HCT116 (cell line): Measurements from ENCODE around the gene ZNF862.

Experiments
- CEBPB ChIP-seq: IDR thresholded peaks from 2 replicates; pipeline ENCODE4 v1.6.1; 2012; ENCODE audit warnings: low read depth
- EZH2 ChIP-seq: fragments of 200-600 bp; sonication (generic); IDR thresholded peaks from 2 replicates; pipeline ENCODE4 v1.6.1; 2017; ENCODE audit warnings: antibody characterized with exemption, mixed run types
- EZH2phosphoT487 ChIP-seq: fragments of 200-600 bp; IDR thresholded peaks from 2 replicates; pipeline ENCODE4 v1.6.1; 2018; ENCODE audit warnings: antibody characterized with exemption, borderline replicate concordance
- POLR2A ChIP-seq: IDR thresholded peaks from 2 replicates; pipeline ENCODE4 v1.7.0; 2011; ENCODE audit warnings: borderline replicate concordance; ENCODE audit not compliant: insufficient read depth, insufficient read length; ENCODE audit errors: extremely low read depth
- POLR2AphosphoS5 ChIP-seq: IDR thresholded peaks from 2 replicates; pipeline ENCODE4 v1.6.1; 2011; ENCODE audit warnings: mild to moderate bottlenecking, low read depth, low read length, moderate library complexity
- RAD21 ChIP-seq: IDR thresholded peaks from 2 replicates; pipeline ENCODE4 v1.6.1; 2012; ENCODE audit warnings: low read depth, mild to moderate bottlenecking
- SIN3A ChIP-seq: IDR thresholded peaks from 2 replicates; pipeline ENCODE4 v1.6.1; 2012; ENCODE audit warnings: low read depth
- SRF ChIP-seq: IDR thresholded peaks from 2 replicates; pipeline ENCODE4 v1.6.1; 2012; ENCODE audit warnings: low read depth
- ZFX ChIP-seq: fragments of 450-650 bp; IDR thresholded peaks from 2 replicates; pipeline ENCODE4 v1.6.1; 2017
- TF ChIP-seq, protein P1 (sequence below), 3 experiments: fragments of 200-600 bp in 1 of 3; sonication (generic) in 1 of 3; IDR thresholded peaks in 2 of 3; conservative IDR thresholded peaks in 1 of 3; 2 replicates each; pipeline ENCODE4 v1.5.1; 2012 to 2017; ENCODE audit warnings: low read depth in 2 of 3, low read length in 2 of 3, antibody characterized with exemption in 1 of 3, borderline replicate concordance in 1 of 3, control low read depth in 1 of 3, mild to moderate bottlenecking in 1 of 3, mixed read lengths in 1 of 3, mixed run types in 1 of 3, moderate library complexity in 1 of 3; ENCODE audit not compliant: insufficient read depth in 1 of 3
- TF ChIP-seq, protein P2 (sequence below): IDR thresholded peaks from 2 replicates; pipeline ENCODE4 v1.6.1; 2012
- TF ChIP-seq, protein P3 (sequence below): IDR thresholded peaks from 2 replicates; pipeline ENCODE4 v1.6.1; 2012; ENCODE audit warnings: low read depth

DNA sequence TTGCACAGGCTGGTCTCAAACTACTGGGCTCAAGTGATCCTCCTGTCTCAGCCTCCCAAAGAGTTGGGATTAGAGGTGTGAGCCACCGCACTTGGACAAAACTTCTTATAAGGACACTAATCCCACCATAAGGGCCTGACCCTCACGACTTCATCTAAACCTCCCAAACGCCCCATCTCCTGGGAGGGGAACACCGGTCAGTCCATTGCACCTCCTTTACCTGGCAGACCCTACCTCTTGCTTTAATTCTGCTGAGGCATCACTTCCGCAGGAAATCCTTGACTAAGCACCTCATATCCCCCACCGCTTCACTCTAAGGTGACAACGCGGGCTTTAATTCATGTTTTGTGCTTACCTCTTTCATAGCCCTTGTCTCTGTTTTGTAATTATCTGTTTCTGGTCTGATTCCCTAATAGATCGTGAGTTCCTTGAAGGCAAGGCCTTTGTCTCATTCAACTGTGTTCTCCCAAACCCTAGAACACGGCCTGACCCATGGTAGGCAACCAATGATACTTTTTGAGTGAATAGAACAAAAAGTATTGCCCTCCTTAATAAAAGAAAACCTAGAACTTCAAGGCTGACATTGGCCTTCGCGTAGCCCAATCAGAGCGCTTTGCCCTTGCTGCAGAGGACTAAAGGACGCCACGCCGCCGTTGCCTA lies 481 bp upstream of the ZNF862 start:
- no peak for TF ChIP-seq CEBPB
- TF ChIP-seq, protein P1, sequence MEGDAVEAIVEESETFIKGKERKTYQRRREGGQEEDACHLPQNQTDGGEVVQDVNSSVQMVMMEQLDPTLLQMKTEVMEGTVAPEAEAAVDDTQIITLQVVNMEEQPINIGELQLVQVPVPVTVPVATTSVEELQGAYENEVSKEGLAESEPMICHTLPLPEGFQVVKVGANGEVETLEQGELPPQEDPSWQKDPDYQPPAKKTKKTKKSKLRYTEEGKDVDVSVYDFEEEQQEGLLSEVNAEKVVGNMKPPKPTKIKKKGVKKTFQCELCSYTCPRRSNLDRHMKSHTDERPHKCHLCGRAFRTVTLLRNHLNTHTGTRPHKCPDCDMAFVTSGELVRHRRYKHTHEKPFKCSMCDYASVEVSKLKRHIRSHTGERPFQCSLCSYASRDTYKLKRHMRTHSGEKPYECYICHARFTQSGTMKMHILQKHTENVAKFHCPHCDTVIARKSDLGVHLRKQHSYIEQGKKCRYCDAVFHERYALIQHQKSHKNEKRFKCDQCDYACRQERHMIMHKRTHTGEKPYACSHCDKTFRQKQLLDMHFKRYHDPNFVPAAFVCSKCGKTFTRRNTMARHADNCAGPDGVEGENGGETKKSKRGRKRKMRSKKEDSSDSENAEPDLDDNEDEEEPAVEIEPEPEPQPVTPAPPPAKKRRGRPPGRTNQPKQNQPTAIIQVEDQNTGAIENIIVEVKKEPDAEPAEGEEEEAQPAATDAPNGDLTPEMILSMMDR (IDR thresholded peaks at IDR 0.05 in 2 of 3, conservative IDR thresholded peaks at IDR 0.05 in 1 of 3; ENCODE audit: borderline replicate concordance in 1 of 3, insufficient read depth in 1 of 3, low read depth in 2 of 3, low read length in 2 of 3), result no peak
- no peak for TF ChIP-seq POLR2AphosphoS5
- no peak for TF ChIP-seq EZH2
- TF ChIP-seq, protein P2, sequence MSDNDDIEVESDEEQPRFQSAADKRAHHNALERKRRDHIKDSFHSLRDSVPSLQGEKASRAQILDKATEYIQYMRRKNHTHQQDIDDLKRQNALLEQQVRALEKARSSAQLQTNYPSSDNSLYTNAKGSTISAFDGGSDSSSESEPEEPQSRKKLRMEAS, result no peak; the same call in 1 of the 2 replicates
- TF ChIP-seq SRF, result no peak
- no peak for TF ChIP-seq POLR2A
- TF ChIP-seq RAD21, result no peak
- TF ChIP-seq, protein P3, sequence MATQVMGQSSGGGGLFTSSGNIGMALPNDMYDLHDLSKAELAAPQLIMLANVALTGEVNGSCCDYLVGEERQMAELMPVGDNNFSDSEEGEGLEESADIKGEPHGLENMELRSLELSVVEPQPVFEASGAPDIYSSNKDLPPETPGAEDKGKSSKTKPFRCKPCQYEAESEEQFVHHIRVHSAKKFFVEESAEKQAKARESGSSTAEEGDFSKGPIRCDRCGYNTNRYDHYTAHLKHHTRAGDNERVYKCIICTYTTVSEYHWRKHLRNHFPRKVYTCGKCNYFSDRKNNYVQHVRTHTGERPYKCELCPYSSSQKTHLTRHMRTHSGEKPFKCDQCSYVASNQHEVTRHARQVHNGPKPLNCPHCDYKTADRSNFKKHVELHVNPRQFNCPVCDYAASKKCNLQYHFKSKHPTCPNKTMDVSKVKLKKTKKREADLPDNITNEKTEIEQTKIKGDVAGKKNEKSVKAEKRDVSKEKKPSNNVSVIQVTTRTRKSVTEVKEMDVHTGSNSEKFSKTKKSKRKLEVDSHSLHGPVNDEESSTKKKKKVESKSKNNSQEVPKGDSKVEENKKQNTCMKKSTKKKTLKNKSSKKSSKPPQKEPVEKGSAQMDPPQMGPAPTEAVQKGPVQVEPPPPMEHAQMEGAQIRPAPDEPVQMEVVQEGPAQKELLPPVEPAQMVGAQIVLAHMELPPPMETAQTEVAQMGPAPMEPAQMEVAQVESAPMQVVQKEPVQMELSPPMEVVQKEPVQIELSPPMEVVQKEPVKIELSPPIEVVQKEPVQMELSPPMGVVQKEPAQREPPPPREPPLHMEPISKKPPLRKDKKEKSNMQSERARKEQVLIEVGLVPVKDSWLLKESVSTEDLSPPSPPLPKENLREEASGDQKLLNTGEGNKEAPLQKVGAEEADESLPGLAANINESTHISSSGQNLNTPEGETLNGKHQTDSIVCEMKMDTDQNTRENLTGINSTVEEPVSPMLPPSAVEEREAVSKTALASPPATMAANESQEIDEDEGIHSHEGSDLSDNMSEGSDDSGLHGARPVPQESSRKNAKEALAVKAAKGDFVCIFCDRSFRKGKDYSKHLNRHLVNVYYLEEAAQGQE, result no peak
- no peak for TF ChIP-seq EZH2phosphoT487
- TF ChIP-seq ZFX, result no peak
- no peak; the same call in 1 of the 2 replicates for TF ChIP-seq SIN3A
